IMR-90 (cell line): ENCODE results near the gene TCF12. TPM values are rescaled to one million over a fixed set of nuclear protein-coding genes. Genes with fewer than 3 reads are reported as not detected.

Experiments
- ATAC-seq: fragments of 200-7000 bp; cut with Tn5 transposase; 2 replicates; pipeline ENCODE4 v1.9.1; 2020; ENCODE audit warnings: low read depth, mild to moderate bottlenecking, moderate library complexity
- BruUV-seq: library from RNA; stranded (reverse); fragments of 400-500 nt; replicated peaks from 2 replicates; lab custom pipeline; 2021; lab: Mats Ljungman, UMichigan
- CTCF ChIA-PET: fragments of 300-600 bp; formaldehyde crosslinking; extraction: SDS; loops from one replicate; lab custom pipeline; 2021; ENCODE audit warnings: antibody characterized with exemption; lab: Yijun Ruan, JAX
- POLR2A ChIA-PET: fragments of 300-600 bp; sonication (Branson Sonifier 250); formaldehyde crosslinking; loops from one replicate; lab custom pipeline; 2022; ENCODE audit warnings: antibody characterized with exemption; ENCODE audit not compliant: unreplicated experiment; lab: Charles Lee
- DNase-seq: peaks from one replicate; pipeline ENCODE4 v3.0.0; 2013
- H2AFZ ChIP-seq: replicated peaks from 2 replicates; pipeline ENCODE3; 2013; ENCODE audit warnings: low read length, mild to moderate bottlenecking; ENCODE audit not compliant: poor library complexity
- H2AK5ac ChIP-seq: 2 replicates; pipeline ENCODE4 v1.6.1; 2013; ENCODE audit warnings: low read depth, low read length, inconsistent platforms
- H2AK9ac ChIP-seq: replicated peaks from 2 replicates; pipeline ENCODE3; 2013; ENCODE audit warnings: mild to moderate bottlenecking, low read depth, low read length, moderate library complexity; ENCODE audit not compliant: poor library complexity
- H2BK120ac ChIP-seq: 2 replicates; pipeline ENCODE4 v1.6.1; 2013; ENCODE audit warnings: low read depth, low read length, inconsistent platforms
- H2BK15ac ChIP-seq: 3 replicates; pipeline ENCODE4 v1.6.1; 2013; ENCODE audit warnings: low read depth, low read length, inconsistent platforms
- H2BK20ac ChIP-seq: 2 replicates; pipeline ENCODE4 v1.6.1; 2013; ENCODE audit warnings: low read depth, mild to moderate bottlenecking, inconsistent platforms, low read length, moderate library complexity
- H2BK5ac ChIP-seq: 2 replicates; pipeline ENCODE4 v1.6.1; 2013; ENCODE audit warnings: mild to moderate bottlenecking, low read depth, low read length, inconsistent platforms; ENCODE audit not compliant: poor library complexity, severe bottlenecking
- H3K14ac ChIP-seq: replicated peaks from 2 replicates; pipeline ENCODE4 v1.6.1; 2013; ENCODE audit warnings: low read depth, low read length, inconsistent platforms
- H3K18ac ChIP-seq: 2 replicates; pipeline ENCODE4 v1.6.1; 2013; ENCODE audit warnings: low read depth, low read length, control low read depth
- H3K23ac ChIP-seq: 2 replicates; pipeline ENCODE4 v1.6.1; 2013; ENCODE audit warnings: low read depth, low read length, inconsistent platforms
- H3K27ac ChIP-seq: 2 replicates; pipeline ENCODE4 v1.5.1; 2013; ENCODE audit warnings: mild to moderate bottlenecking, control low read depth, low read length; ENCODE audit not compliant: insufficient read depth
- H3K27me3 ChIP-seq: 2 replicates; pipeline ENCODE4 v1.6.1; 2013; ENCODE audit warnings: low read length; ENCODE audit not compliant: control insufficient read depth, insufficient read depth
- H3K36me3 ChIP-seq: 2 replicates; pipeline ENCODE4 v1.6.1; 2013; ENCODE audit warnings: low read length, mixed read lengths; ENCODE audit not compliant: control insufficient read depth, insufficient read depth
- H3K4ac ChIP-seq: 2 replicates; pipeline ENCODE4 v1.6.1; 2013; ENCODE audit warnings: low read depth, low read length, inconsistent platforms
- H3K4me1 ChIP-seq: 2 replicates; pipeline ENCODE4 v1.6.1; 2013; ENCODE audit warnings: low read length, mixed read lengths; ENCODE audit not compliant: control insufficient read depth, insufficient read depth
- H3K4me2 ChIP-seq: 2 replicates; pipeline ENCODE4 v1.6.1; 2013; ENCODE audit warnings: low read depth, mild to moderate bottlenecking, control low read depth, low read length, moderate library complexity
- H3K4me3 ChIP-seq: 2 replicates; pipeline ENCODE4 v1.5.1; 2013; ENCODE audit warnings: low read depth, mild to moderate bottlenecking, control low read depth, low read length, moderate library complexity; ENCODE audit not compliant: insufficient read depth
- H3K56ac ChIP-seq: 2 replicates; pipeline ENCODE4 v1.6.1; 2013; ENCODE audit warnings: low read length, inconsistent platforms; ENCODE audit not compliant: insufficient read depth; ENCODE audit errors: extremely low read depth
- H3K79me1 ChIP-seq, 2 experiments: 2 replicates each; pipeline ENCODE4 v1.6.1; 2013; ENCODE audit warnings: low read length in 2 of 2, inconsistent platforms in 1 of 2, low read depth in 1 of 2
- H3K9ac ChIP-seq: 2 replicates; pipeline ENCODE4 v1.6.1; 2013; ENCODE audit warnings: low read depth, low read length, control low read depth
- H3K9me1 ChIP-seq: 2 replicates; pipeline ENCODE4 v1.6.1; 2013; ENCODE audit warnings: low read length, inconsistent platforms; ENCODE audit not compliant: insufficient read depth
- H3K9me3 ChIP-seq: 2 replicates; pipeline ENCODE4 v1.6.1; 2013; ENCODE audit warnings: low read length; ENCODE audit not compliant: control insufficient read depth, insufficient read depth
- H4K20me1 ChIP-seq: 2 replicates; pipeline ENCODE4 v1.6.1; 2013; ENCODE audit warnings: low read length, inconsistent platforms; ENCODE audit not compliant: insufficient read depth
- H4K5ac ChIP-seq: 2 replicates; pipeline ENCODE4 v1.6.1; 2013; ENCODE audit warnings: mild to moderate bottlenecking, low read depth, low read length, control low read depth
- H4K8ac ChIP-seq, 2 experiments: 2 replicates each; pipeline ENCODE4 v1.6.1; 2013; ENCODE audit warnings: low read depth in 2 of 2, low read length in 2 of 2, control low read depth in 1 of 2, inconsistent platforms in 1 of 2
- H4K91ac ChIP-seq: 2 replicates; pipeline ENCODE4 v1.6.1; 2013; ENCODE audit warnings: low read depth, low read length, inconsistent platforms; ENCODE audit not compliant: insufficient read depth
- FOS ChIP-seq: fragments of 150-350 bp; IDR thresholded peaks from 2 replicates; pipeline ENCODE4 v1.6.1; 2016; ENCODE audit warnings: low read depth, low read length
- RFX5 ChIP-seq: IDR thresholded peaks from 2 replicates; pipeline ENCODE4 v1.8.0; 2012; ENCODE audit warnings: low read depth, mild to moderate bottlenecking, low read length, moderate library complexity
- WGBS, 2 experiments: methylation state at CpG; one replicate each; pipeline versions ENCODE4 v1.1.5 to v1.1.7; 2013; ENCODE audit warnings: missing lambda C conversion rate in 2 of 2; ENCODE audit not compliant: insufficient read length in 1 of 2; ENCODE audit errors: extremely low coverage in 2 of 2; 5-methylcytosine and 5-hydroxymethylcytosine counted together
- dilution Hi-C: fragments of 300-500 bp; cut with HindIII; formaldehyde crosslinking; loops from one replicate; pipeline ENCODE4 v1.14.3; 2018; ENCODE audit warnings: low sequenced_read_pairs; ENCODE audit not compliant: unreplicated experiment
- in situ Hi-C: fragments of 300-500 bp; cut with MboI; formaldehyde crosslinking; loops from 3 replicates; pipeline ENCODE4 v1.14.3; 2019; ENCODE audit warnings: low sequenced_read_pairs, inconsistent platforms, mixed read lengths
- intact Hi-C: fragments of 100-400 bp; cut with micrococcal nuclease; formaldehyde crosslinking; loops from 2 replicates; pipeline ENCODE4 v1.10.0; 2022
- polyA plus RNA-seq, 3 experiments: library from polyadenylated mRNA; depleted of rRNA; stranded (reverse); fragments of >200 nt; gene quantifications; 2 replicates each; pipeline ENCODE4 v1.2.3, GENCODE V29; 2012; ENCODE audit warnings: low replicate concordance in 1 of 3
- total RNA-seq: library from RNA; depleted of rRNA; stranded (reverse); fragments of >200 nt; gene quantifications from 2 replicates; pipeline ENCODE4 v1.2.3, GENCODE V29; 2012

Gene TCF12
- total and polyA plus RNA-seq, 2 of the 4 experiments (the other 2 are of a cell fraction), result 79.4 to 160 TPM

DNA sequence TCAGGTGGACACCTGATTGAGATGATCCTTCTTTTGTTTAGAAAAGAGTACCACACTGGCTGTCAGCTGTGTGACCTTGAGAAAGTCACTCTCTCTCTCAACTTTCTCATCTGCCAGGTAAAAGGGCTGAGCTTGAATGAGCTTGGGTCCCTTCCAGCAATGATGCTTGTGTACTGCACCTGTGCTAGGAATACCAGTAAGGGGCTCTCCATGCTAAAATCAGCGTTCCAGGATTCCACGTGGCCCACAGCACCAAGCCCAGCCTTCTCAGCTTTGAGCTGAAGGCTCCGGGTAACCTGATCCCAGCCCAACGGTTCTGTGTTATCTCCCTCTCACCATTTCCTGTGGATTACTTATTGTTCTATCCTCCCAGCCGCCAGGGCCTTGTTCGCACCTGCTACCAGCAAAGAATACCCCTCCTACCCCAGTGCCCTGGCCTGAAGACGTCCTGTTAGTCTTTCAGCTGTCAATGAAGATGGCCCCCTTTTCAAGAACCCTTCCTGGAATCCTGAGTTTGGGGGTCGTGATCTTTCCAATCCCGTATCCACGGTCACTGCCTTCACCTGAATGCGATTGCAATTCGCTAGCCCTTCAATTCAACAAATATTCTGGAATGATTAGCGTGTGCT is 403.6 kb downstream of the TCF12 start:
- H3K56ac ChIP-seq, result no peak overlapping the region
- TF ChIP-seq FOS (no peak), RFX5 (no peak)
- CTCF ChIA-PET, result interaction anchor here (1.2 kb wide), 1 partner anchor 19 kb away, joined by 3 read pairs; no protein-coding TSS in a partner anchor
- peaks cover 3% of the 10 kb centered on the region for H3K4me1 ChIP-seq
- H3K4me3 ChIP-seq, result no peak overlapping the region
- no peaks in the 10 kb centered on the region for H3K36me3 ChIP-seq
- no peak overlapping the region for H2BK15ac ChIP-seq
- no TSS peak for BruUV-seq
- H3K14ac ChIP-seq, result no peak overlapping the region
- H3K23ac ChIP-seq, result no peak overlapping the region
- WGBS, 2 experiments, result 89% methylated on average over 11 of the region's 13 CpGs; no CpG with 5 or more reads in 1 of the 2 experiments
- H3K9me3 ChIP-seq, result no peaks in the 10 kb centered on the region
- H3K4ac ChIP-seq, result no peak overlapping the region
- H2BK20ac ChIP-seq, result no peak overlapping the region
- H2AK5ac ChIP-seq, result 0 out of 2 replicates have a peak overlapping the region, but pooled peaks have one; percentile 31
- H3K18ac ChIP-seq, result no peak overlapping the region
- H2AFZ ChIP-seq, result no peak overlapping the region
- H4K91ac ChIP-seq, result no peak overlapping the region
- no peak overlapping the region for H3K9ac ChIP-seq
- no peak overlapping the region for H4K8ac ChIP-seq
- dilution Hi-C loops, result no loop called here
- H2AK9ac ChIP-seq, result no peak overlapping the region
- no peak overlapping the region for H3K4me2 ChIP-seq
- intact Hi-C loops, result no loop called here
- no peaks in the 10 kb centered on the region for H4K20me1 ChIP-seq
- H2BK5ac ChIP-seq, result no peak overlapping the region
- H3K27me3 ChIP-seq, result no peaks in the 10 kb centered on the region
- no peak overlapping the region for H4K5ac ChIP-seq
- ATAC-seq (no peak), DNase-seq (no peak)
- no peak overlapping the region for H3K27ac ChIP-seq
- no peak overlapping the region for H2BK120ac ChIP-seq
- H3K9me1 ChIP-seq, result peaks cover 7% of the 10 kb centered on the region
- no peaks in the 10 kb centered on the region for H3K79me1 ChIP-seq
- POLR2A ChIA-PET, result no interaction called here
- in situ Hi-C loops, result no loop called here
